ENCODE measurements around the gene GIN1. TPM values are rescaled to one million over a fixed set of nuclear protein-coding genes. Genes with fewer than 3 reads are reported as not detected.
"Not testable (repeated sequence)": the region's sequence is repeated elsewhere in the genome, so short reads cannot be mapped to it uniquely, and the experiment has no call there.

The GIN1 gene
- total RNA-seq, 2 donors from 2014 or later, result 4.0 to 8.5 TPM

DNA sequence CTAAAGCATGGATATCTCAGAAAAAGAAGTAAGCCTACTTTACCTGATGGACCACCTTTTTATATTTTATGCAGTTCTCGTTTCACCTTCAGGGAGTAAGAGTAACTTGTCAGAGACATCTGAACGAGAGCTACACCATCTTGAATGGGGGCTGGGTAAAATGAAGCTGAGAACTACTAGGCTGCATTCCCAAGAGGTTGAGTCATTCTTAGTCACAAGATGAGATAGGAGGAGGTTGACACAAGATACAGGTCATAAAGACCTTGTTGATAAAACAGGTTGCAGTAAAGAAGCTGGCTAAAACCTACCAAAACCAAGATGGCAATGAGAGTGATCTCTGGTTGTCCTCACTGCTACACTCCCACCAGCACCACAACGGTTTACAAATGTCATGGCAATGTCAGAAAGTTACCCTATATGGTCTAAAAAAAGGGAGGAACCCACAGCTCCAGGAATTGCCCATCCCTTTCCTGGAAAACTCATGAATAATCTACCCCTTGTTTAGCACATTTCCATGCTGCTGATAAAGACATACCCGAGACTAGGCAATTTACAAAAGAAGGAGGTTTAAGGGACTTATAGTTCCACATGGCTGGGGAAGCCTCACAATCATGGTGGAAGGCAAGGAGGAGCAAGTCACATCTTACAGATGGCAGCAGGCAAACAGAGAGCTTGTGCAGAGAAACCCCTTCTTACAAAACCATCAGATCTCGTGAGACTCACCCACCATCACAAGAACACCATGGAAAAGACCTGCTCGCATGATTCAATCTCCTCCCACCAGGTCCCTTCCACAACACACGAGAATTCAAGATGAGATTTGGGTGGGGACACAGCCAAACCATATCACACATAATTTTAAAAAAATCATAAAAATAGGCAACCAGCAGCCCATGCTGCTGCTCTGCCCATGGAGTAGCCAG, 62.5 kb downstream of the GIN1 start:
- no peak for ATAC-seq (replicated peaks in 1 of 2)
- Mint-ChIP-seq H3K9me3 (peaks cover 0 to 2% of the 10 kb centered on the region in 2 donors), H3K36me3 (ENCODE audit: insufficient read depth in 2 of 2) (no peaks in the 10 kb centered on the region)

GRCh38 chr5:103046706-103047105, 73.2 kb downstream of the GIN1 start:
- ATAC-seq (replicated peaks in 1 of 2); H3K9me3 Mint-ChIP-seq: not testable (repeated sequence)

More for the DNA sequence above, 62.5 kb downstream of the GIN1 start:
- Mint-ChIP-seq H3K4me3 (no peak overlapping the region), H3K27me3 (ENCODE audit: low read depth) (no peaks in the 10 kb centered on the region), H3K27ac (no peak overlapping the region), H3K4me1 (ENCODE audit: low read depth) (peaks cover 13% of the 10 kb centered on the region)
- DNase-seq, result no peak

GRCh38 chr5:103041071-103041676, 78.8 kb downstream of the GIN1 start:
- ATAC-seq (replicated peaks in 1 of 2) (no peak), DNase-seq (no peak)
- peaks cover 22% of the 10 kb centered on the region for H3K27me3 Mint-ChIP-seq (ENCODE audit: low read depth)
- H3K27ac Mint-ChIP-seq, result no peak overlapping the region
- no peaks in the 10 kb centered on the region for H3K9me3 Mint-ChIP-seq
- H3K36me3 Mint-ChIP-seq (ENCODE audit: insufficient read depth in 2 of 2), result no peaks in the 10 kb centered on the region
- no peaks in the 10 kb centered on the region for H3K4me1 Mint-ChIP-seq (ENCODE audit: low read depth)
- H3K4me3 Mint-ChIP-seq, result no peak overlapping the region

More at GRCh38 chr5:103046706-103047105, 73.2 kb downstream of the GIN1 start:
- not testable (repeated sequence) for H3K36me3 Mint-ChIP-seq (ENCODE audit: insufficient read depth in 2 of 2); DNase-seq; H3K4me3 Mint-ChIP-seq; H3K4me1 Mint-ChIP-seq (ENCODE audit: low read depth); H3K27ac Mint-ChIP-seq
- peaks cover 16% of the 10 kb centered on the region for H3K27me3 Mint-ChIP-seq (ENCODE audit: low read depth)

DNA sequence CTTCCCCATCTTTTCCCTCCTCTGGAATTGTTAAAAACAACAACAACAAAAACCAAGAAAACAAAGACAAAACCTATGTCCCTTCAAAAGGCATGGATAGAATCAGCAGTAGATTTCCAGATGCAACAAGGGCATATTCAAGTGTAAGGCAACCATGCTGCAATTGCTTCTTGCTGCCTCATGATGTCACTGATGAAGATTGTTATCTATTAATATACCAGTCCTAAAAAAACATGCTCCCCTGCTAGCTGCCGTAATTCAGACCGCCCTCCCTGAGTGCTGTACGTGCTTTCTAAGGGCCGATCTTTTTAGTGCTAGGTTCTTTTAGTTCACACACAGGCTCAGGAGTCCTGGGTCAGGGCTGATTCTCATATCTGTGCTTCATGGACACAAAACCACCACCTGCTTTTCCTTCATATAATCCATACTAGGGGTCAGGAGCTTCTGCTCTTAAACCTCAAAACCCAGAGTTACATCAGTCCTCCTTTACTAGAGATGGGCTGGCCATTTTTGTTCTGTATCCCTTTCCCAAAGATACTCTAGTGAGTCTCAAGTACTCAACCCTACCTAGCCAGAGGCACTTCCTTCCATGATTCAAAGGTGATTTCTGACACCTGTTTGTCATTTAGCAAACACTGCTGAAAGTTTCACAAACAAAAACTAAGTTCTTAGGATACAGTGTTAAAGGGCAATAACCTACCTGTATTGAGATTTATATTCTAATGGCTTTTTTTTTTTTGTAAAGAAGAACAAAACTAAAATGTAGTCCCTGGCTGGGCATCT, 82.1 kb downstream of the GIN1 start:
- no peak overlapping the region for H3K4me3 Mint-ChIP-seq
- no peak for DNase-seq
- no peaks in the 10 kb centered on the region for H3K36me3 Mint-ChIP-seq (ENCODE audit: insufficient read depth in 2 of 2)
- H3K9me3 Mint-ChIP-seq, result no peaks in the 10 kb centered on the region
- ATAC-seq (replicated peaks in 1 of 2), result no peak
- no peaks in the 10 kb centered on the region for H3K4me1 Mint-ChIP-seq (ENCODE audit: low read depth)
- peaks cover 10% of the 10 kb centered on the region for H3K27me3 Mint-ChIP-seq (ENCODE audit: low read depth)
- H3K27ac Mint-ChIP-seq, result no peak overlapping the region

- no peaks in the 10 kb centered on the region for H3K36me3 Mint-ChIP-seq (ENCODE audit: insufficient read depth in 2 of 2)
- no peak overlapping the region for H3K27ac Mint-ChIP-seq
- H3K4me1 Mint-ChIP-seq (ENCODE audit: low read depth), result no peaks in the 10 kb centered on the region
- peaks cover 10% of the 10 kb centered on the region for H3K27me3 Mint-ChIP-seq (ENCODE audit: low read depth)
- H3K4me3 Mint-ChIP-seq, result no peak overlapping the region
- no peak for DNase-seq
- no peaks in the 10 kb centered on the region for H3K9me3 Mint-ChIP-seq
- no peak for ATAC-seq (replicated peaks in 1 of 2)
Observed at GRCh38 chr5:103036601-103037000, 83.3 kb downstream of the GIN1 start.

Other genes with a start within 250 kb of the GIN1 start
- gene PPIP5K2, start 163 bp upstream of the GIN1 start, total RNA-seq, result 10 to 100 TPM; 61.7 to 65.7 TPM
- gene MACIR, start 138.6 kb upstream of the GIN1 start, total RNA-seq, result 1 to 10 TPM; 6.0 to 6.4 TPM

All from activated T-cell treated with anti-CD3 and anti-CD28 coated beads, Interleukin-2, amount 50 U/mL, for 72 hours (primary cell).